ENCODE measurements around the gene PIKFYVE.

GRCh38 chr2:208359632-208359986 is 93.6 kb downstream of the PIKFYVE start:
- no peak for TF ChIP-seq POLR2A (IDR thresholded peaks at IDR 0.05; ENCODE audit: extremely low read depth, insufficient read length)
- TF ChIP-seq CTCF (IDR thresholded peaks at IDR 0.05; ENCODE audit: low read depth, low read length) = no peak
- TF ChIP-seq MAX (IDR thresholded peaks at IDR 0.05; ENCODE audit: low read depth, low read length) = no peak
